Skeletal muscle satellite cell (primary cell): ENCODE measurements around the gene ERCC6L2.

Source experiments
- H3K27me3 ChIP-seq: 2 replicates; pipeline ENCODE4 v1.7.0; 2013; ENCODE audit warnings: low read length; ENCODE audit not compliant: control insufficient read depth, insufficient read depth
- H3K36me3 ChIP-seq: 2 replicates; pipeline ENCODE4 v1.7.0; 2013; ENCODE audit warnings: mild to moderate bottlenecking, control low read depth, low read length; ENCODE audit not compliant: insufficient read depth
- H3K4me1 ChIP-seq: 2 replicates; pipeline ENCODE4 v1.7.0; 2013; ENCODE audit warnings: low read length; ENCODE audit not compliant: control insufficient read depth, insufficient read depth
- H3K4me2 ChIP-seq: 2 replicates; pipeline ENCODE4 v1.7.0; 2013; ENCODE audit warnings: mild to moderate bottlenecking, low read length
- H3K4me3 ChIP-seq: 2 replicates; pipeline ENCODE4 v1.7.0; 2013; ENCODE audit warnings: low read length
- H3K9ac ChIP-seq: 2 replicates; pipeline ENCODE4 v1.7.0; 2013; ENCODE audit warnings: mild to moderate bottlenecking, low read depth, low read length, moderate library complexity
- H3K9me3 ChIP-seq: replicated peaks from 2 replicates; pipeline ENCODE4 v1.7.0; 2013; ENCODE audit warnings: mild to moderate bottlenecking, control low read depth, low read length

The ERCC6L2 gene

GRCh38 chr9:95845751-95846150 is 29.7 kb upstream of the ERCC6L2 start:
- no peaks in the 10 kb centered on the region for H3K36me3 ChIP-seq
- no peaks in the 10 kb centered on the region for H3K9me3 ChIP-seq
- H3K4me3 ChIP-seq = no peak overlapping the region
- H3K9ac ChIP-seq = no peak overlapping the region
- H3K27me3 ChIP-seq = no peaks in the 10 kb centered on the region
- H3K4me1 ChIP-seq = no peaks in the 10 kb centered on the region
- no peak overlapping the region for H3K4me2 ChIP-seq

DNA sequence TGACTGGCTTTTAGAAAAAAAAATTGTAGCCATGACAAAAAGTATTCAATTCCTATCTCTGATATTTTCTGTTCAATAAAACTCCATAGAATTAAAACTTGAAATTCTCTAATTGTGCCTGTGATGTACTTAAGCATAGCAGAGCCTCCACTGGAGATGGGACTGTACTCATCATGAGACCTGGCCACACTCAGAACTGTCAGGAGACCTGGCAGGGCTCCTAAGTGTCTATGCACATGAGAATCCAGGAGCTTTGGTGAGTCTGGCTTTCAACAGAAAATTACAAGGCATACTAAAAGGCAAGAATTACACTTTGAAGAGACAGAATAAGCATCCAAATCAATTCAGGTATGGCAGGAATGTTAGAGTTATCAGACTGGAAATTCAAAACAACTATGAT is 26.7 kb upstream of the ERCC6L2 start:
- Histone ChIP-seq H3K4me2 (no peak overlapping the region), H3K4me1 (peaks cover 23% of the 10 kb centered on the region), H3K9me3 (no peaks in the 10 kb centered on the region), H3K27me3 (no peaks in the 10 kb centered on the region), H3K4me3 (no peak overlapping the region), H3K9ac (no peak overlapping the region), H3K36me3 (no peaks in the 10 kb centered on the region)

- no peak overlapping the region for H3K9ac ChIP-seq
- no peaks in the 10 kb centered on the region for H3K27me3 ChIP-seq
- no peaks in the 10 kb centered on the region for H3K9me3 ChIP-seq
- H3K4me1 ChIP-seq = peaks cover 55% of the 10 kb centered on the region
- H3K4me2 ChIP-seq = peak overlapping the region; percentile 46
- H3K36me3 ChIP-seq = no peaks in the 10 kb centered on the region
- peak overlapping the region; percentile 6 for H3K4me3 ChIP-seq
Observed at GRCh38 chr9:95852059-95853032, 23.1 kb upstream of the ERCC6L2 start.

DNA sequence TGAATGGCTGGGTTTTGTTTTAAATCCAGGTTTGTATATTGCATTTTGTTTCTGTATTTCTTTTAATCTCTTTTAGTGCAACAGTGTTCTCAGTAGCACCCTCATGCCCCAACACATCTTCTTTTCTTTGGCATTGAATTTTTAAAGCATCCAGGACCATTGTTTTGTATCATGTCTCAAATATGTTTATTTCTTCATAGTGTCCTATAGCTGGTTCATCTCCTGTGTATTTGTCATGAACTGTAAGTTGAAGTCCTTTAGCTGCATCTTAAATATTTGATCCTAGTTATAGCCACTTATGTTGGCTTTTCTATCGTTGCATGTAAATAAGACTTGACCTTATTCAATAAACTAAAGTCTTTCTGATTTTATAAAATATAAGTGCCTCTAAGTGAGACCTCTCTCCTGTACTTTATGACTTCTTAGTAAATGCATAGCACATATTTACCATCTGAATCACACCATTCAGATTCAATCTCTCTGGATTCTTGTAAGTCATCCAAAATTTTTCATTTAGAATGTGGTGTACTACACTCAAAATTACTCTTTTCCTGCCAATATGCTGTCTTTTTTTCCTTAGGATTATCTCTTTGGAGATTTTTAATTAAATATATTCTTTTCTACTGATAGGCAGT is 21.0 kb upstream of the ERCC6L2 start:
- H3K4me2 ChIP-seq = peak overlapping the region; percentile 68
- no peaks in the 10 kb centered on the region for H3K36me3 ChIP-seq
- peak overlapping the region; percentile 23 for H3K9ac ChIP-seq
- peaks cover 61% of the 10 kb centered on the region for H3K4me1 ChIP-seq
- H3K4me3 ChIP-seq = no peak overlapping the region
- H3K27me3 ChIP-seq = no peaks in the 10 kb centered on the region
- no peaks in the 10 kb centered on the region for H3K9me3 ChIP-seq

DNA sequence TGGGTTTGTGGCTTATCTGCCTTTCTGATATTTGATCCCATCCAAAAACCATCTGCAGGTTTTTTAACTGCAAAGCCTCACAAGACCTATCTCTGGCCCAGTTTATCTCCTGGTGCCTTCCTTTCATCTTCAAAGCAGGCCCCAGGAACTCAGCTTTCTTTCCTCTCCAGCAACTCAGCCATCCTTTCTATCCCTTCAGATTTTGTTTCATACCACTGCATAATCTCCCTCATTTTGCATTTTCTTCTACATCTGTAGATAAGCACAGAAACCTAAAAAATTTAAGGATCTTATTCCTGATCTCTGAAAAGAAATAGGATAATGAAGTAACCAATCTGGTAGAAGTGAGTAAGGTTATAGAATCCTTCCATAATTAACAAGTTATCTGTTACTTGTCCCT is 19.5 kb upstream of the ERCC6L2 start:
- H3K27me3 ChIP-seq = no peaks in the 10 kb centered on the region
- peaks cover 61% of the 10 kb centered on the region for H3K4me1 ChIP-seq

DNA sequence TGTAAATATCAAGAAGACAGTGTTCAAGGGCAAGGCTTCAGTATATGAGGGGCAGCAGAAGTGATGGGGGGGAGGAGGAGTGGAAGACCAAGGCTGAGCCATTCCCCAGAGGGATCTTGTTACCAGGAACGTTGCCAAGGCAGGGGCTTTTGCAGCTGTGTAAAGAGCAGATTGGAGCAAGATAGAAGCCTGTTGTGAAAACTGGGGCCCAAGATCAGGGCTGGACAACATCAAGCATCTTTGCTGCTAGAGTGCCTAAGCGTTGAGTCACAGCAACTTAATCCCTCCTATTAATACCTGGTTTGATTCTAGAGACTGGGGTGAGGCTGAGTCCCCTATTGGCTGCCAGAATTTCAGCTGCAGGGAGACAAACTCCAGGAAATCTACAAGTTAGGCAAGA is 18.4 kb upstream of the ERCC6L2 start:
- H3K27me3 ChIP-seq = no peaks in the 10 kb centered on the region
- peak overlapping the region; percentile 49 for H3K4me2 ChIP-seq
- H3K4me3 ChIP-seq = no peak overlapping the region
- no peak overlapping the region for H3K9ac ChIP-seq
- no peaks in the 10 kb centered on the region for H3K9me3 ChIP-seq
- no peaks in the 10 kb centered on the region for H3K36me3 ChIP-seq
- H3K4me1 ChIP-seq = peaks cover 54% of the 10 kb centered on the region

More for the DNA sequence above, 19.5 kb upstream of the ERCC6L2 start:
- Histone ChIP-seq H3K4me2 (no peak overlapping the region), H3K4me3 (no peak overlapping the region), H3K9me3 (no peaks in the 10 kb centered on the region), H3K9ac (no peak overlapping the region), H3K36me3 (no peaks in the 10 kb centered on the region)

DNA sequence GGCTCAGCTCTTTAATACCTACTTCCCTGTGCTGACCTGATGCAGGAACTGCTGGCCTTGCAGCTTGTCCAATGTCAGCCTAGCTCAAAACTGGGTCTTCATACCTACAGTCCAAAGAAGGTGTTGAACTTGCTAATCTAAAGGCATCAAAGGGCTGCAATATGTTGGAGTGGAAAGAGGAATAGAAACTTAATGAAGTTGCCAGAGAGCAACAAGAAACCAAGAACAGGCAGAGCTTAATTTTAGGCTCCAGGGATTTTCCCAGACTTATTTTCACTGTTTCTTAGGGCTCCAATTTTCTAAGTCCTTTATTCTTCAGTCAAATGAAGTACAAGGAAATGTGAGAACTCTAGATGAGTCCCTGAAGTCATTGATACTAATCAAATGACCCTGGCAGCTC is 17.6 kb upstream of the ERCC6L2 start:
- no peak overlapping the region for H3K9ac ChIP-seq
- H3K27me3 ChIP-seq = no peaks in the 10 kb centered on the region
- H3K4me2 ChIP-seq = no peak overlapping the region
- no peak overlapping the region for H3K4me3 ChIP-seq
- peaks cover 46% of the 10 kb centered on the region for H3K4me1 ChIP-seq
- no peaks in the 10 kb centered on the region for H3K36me3 ChIP-seq
- H3K9me3 ChIP-seq = peaks cover 4% of the 10 kb centered on the region

GRCh38 chr9:95862343-95862742 is 13.1 kb upstream of the ERCC6L2 start:
- no peaks in the 10 kb centered on the region for H3K27me3 ChIP-seq
- H3K4me1 ChIP-seq = peaks cover 5% of the 10 kb centered on the region
- no peak overlapping the region for H3K4me2 ChIP-seq
- peaks cover 4% of the 10 kb centered on the region for H3K9me3 ChIP-seq
- no peak overlapping the region for H3K9ac ChIP-seq
- H3K36me3 ChIP-seq = no peaks in the 10 kb centered on the region
- H3K4me3 ChIP-seq = no peak overlapping the region

- Histone ChIP-seq H3K4me1 (no peaks in the 10 kb centered on the region), H3K4me2 (no peak overlapping the region), H3K36me3 (no peaks in the 10 kb centered on the region), H3K4me3 (no peak overlapping the region), H3K9ac (no peak overlapping the region), H3K9me3 (peaks cover 4% of the 10 kb centered on the region), H3K27me3 (no peaks in the 10 kb centered on the region)
Observed at GRCh38 chr9:95864852-95865580, 10.5 kb upstream of the ERCC6L2 start.

GRCh38 chr9:95870352-95870751 is 5.1 kb upstream of the ERCC6L2 start:
- peaks cover 8% of the 10 kb centered on the region for H3K4me1 ChIP-seq
- H3K9ac ChIP-seq = no peak overlapping the region
- no peaks in the 10 kb centered on the region for H3K27me3 ChIP-seq
- no peaks in the 10 kb centered on the region for H3K36me3 ChIP-seq
- no peak overlapping the region for H3K4me2 ChIP-seq
- H3K4me3 ChIP-seq = no peak overlapping the region
- no peaks in the 10 kb centered on the region for H3K9me3 ChIP-seq

DNA sequence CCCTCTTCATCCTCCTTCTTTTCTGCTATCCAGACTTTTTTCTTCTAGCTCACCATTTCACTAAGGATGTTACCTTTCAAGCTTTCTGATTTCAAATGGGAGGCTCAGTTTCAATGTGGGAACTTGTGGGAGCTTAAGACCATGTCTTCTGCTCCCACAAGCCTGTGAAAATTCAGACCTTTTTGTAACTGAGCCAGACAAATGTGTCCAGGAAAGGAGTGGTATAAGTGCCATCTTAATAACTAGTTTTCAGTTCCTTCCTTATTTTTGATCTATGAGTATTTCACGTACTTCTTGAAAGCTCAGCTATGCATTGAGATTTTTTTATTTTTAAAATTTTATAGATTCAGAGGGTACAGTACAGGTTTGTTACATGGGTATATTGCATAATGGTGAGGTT is 4.6 kb upstream of the ERCC6L2 start:
- Histone ChIP-seq H3K9me3 (no peaks in the 10 kb centered on the region), H3K9ac (no peak overlapping the region), H3K4me1 (peaks cover 8% of the 10 kb centered on the region), H3K36me3 (no peaks in the 10 kb centered on the region), H3K27me3 (no peaks in the 10 kb centered on the region), H3K4me3 (no peak overlapping the region), H3K4me2 (no peak overlapping the region)
